ENCODE data around the gene TGIF1.
"Not testable (repeated sequence)": the region's sequence is repeated elsewhere in the genome, so short reads cannot be mapped to it uniquely, and the experiment has no call there.

Gene TGIF1

GRCh38 chr18:3457261-3457724 is 7.3 kb downstream of the TGIF1 start:
- DNase-seq, result peak; percentile 24

- DNase-seq, result no peak
These were observed 8.4 kb downstream of the TGIF1 start for GRCh38 chr18:3458378-3458777.

DNA sequence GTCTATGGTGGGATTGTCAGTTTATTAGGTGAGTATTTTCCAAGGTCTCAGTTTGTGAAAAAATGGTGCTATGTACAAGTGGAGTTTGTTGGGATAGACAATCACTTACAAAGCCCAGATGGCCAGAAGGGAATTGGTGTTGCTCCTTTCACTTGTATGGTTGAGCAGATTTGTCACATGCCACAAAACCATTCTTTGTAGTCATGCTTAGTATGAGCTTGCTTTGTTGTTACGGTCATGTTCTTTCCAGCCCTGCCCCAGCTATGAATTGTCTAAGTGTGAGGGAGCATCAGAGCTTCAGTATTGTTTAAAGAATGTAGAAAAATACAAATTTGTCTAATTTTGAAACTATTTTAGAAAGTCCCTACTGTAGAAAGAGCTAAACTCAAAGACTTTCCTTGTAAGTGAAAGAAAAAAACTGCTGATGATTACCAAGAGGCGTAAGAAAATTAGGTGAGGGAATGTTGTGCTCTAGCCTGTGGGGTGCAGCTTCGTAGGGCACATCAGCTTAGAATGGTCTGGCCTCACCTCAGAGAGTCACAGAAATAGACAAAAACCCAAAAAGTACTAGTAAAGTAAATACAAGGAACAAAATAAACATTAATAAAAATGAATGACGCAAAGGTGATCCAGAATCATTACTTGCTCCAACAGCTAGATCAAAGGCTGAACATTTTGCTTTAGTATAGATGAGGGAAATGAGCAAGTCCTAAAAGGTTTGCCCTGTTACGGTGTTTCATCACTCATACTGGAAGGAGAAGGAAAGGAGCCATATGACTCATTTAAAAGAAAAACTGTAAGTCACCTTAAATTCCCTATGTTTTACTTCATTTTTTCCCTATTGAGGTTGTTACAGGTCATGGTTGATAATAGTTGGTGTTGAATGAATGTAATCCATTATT is 9.2 kb downstream of the TGIF1 start:
- DNase-seq, result no peak

GRCh38 chr18:3460823-3461398 is 10.9 kb downstream of the TGIF1 start:
- DNase-seq, result no peak

- DNase-seq, result no peak
These were observed 11.7 kb downstream of the TGIF1 start for GRCh38 chr18:3461704-3462103.

DNA sequence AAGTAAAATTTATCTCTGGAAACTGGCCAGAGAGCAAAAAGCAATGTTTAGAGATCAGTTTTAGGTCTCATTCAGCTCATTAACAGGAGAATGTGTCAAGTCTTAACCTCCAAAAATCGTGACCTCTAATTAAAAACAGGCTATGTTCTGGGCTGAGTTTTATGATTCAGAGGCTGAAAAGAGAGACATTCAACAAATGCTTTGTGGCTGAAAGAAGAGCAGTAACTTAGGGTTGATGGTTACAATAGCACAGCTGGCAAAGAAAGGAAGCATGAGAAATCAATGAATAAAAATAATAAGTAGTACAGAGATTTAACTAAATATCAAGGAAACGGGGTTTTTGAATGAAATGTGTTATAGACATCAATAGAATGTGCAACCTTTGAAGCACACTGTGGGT is 13.1 kb downstream of the TGIF1 start:
- DNase-seq, result no peak

DNA sequence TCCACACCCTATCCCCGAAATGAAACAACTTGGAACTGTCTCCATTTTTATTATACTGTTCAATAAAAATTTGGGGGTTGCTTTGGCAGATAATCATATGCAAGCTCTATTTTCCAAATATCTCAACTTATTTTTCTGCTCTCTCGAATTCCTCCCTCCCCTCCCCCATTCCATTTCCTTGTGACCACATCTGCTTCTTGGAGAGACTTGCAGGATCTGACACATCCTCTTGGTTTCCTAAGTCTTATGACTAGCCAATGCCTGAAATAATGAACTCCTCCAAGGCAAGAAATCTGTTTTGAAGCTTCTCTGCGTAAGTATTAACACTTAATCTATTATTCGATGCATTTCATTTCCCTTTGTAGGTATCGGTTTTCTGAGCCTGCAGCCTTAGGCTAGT is 16.1 kb downstream of the TGIF1 start:
- DNase-seq, result no peak

GRCh38 chr18:3466872-3467271 is 16.9 kb downstream of the TGIF1 start:
- no peak for DNase-seq

DNA sequence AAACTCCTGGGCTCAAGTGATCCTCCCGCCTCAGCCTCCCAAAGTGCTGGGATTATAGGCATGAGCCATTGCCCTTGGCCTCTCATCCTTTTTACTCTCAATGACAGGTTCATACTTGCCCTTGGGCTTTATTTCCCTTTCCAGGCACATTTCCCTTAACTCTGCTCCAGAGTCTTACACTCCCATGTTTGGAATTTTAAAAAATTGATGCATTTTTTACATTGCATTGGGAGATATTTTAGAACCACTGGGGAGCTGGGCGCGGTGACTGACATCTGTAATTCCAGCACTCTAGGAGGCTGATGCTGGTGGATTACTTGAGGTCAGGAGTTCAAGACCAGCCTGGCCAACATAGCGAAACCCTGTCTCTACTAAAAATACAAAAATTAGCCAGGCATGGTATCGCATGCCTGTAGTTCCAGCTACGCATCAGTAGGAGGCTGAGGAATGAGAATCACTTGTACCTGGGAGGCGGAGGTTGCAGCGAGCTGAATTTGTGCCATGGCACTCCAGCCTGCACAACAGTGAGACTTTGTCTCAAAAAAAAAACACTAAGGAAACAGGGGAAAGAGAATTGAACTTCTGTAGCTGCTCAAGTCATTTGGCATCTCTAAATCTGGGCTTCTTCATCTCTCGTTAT is 18.2 kb downstream of the TGIF1 start:
- no peak for DNase-seq

GRCh38 chr18:3468833-3469232 is 18.9 kb downstream of the TGIF1 start:
- no peak for DNase-seq

DNA sequence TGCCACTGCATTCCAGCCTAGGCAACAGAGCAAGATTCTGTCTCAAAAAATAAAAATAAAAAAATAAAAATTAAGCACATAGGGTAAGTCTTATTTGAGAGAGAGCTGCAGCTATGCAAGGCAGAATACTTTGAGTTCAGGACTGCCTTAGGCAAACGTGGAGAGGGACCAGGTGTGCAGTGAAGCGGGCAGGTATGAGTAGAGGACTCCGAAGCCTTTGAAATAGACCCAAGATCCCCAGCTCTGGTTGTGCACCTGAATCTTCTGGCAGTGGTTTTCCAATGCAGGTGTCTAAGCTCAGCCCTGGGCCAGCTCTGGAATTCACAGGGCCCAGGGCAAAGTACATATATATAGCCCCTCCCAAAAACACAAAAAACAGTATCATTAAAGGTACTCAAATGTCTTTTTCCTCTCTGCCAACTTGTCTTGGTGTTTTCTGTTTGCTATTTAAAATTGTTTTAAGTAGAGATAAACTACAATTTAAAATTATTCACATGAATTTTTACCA is 21.2 kb downstream of the TGIF1 start:
- no peak for DNase-seq

DNA sequence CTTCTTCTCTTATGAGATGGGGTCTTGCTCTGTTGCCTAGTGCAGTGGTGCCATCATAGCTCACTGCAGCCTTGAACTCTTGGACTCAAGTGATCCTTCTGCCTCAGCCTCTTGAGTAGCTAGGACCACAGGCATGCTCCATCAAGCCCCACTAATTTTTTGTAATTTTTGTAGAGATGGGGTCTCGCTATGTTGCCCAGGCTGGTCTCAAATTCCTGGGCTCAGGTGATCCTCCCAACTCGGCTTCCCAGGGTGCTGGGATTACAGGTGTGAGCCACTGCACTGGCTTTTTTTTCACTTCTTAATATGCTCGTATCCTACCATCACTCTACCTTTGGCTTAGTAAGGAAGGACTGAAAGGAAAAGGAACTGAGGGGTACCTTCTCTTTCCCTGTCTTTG is 22.1 kb downstream of the TGIF1 start:
- not testable (repeated sequence) for DNase-seq

DNA sequence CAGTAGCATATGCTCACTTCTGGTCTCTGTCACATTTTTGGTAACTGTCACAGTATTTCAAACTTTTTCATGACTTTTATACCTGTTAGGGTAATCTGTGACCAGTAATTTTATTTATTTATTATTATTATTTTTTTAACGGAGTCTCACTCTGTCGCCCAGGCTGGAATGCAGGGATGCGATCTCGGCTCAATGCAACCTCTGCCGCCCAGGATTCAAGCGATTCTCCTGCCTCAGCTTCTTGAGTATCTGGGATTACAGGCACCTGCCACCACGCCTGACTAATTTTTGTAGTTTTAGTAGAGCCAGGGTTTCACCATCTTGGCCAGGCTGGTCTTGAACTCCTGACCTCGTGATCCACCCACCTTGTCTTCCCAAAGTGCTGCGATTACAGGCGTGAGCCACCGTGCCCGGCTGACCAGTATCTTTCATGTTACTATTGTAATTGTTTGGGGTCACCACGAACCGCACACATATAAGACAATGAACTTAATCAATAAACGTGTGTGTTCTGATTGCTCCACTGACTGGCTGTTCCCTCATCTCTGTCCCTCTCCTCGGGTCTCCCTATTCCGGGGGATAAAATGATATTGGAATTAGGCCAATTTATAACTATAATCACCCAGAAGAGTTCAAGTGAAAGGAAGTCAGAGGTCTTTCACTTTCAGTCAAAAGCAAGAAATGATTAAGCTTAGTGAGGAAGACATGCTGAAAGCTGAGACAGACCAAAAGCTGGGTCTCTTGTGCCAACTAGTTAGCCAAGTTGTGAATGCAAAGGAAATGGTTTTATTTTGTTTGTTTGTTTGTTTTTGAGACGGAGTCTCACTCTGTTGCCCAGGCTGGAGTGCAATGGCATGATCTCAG is 22.9 kb downstream of the TGIF1 start:
- DNase-seq, result no peak

DNA sequence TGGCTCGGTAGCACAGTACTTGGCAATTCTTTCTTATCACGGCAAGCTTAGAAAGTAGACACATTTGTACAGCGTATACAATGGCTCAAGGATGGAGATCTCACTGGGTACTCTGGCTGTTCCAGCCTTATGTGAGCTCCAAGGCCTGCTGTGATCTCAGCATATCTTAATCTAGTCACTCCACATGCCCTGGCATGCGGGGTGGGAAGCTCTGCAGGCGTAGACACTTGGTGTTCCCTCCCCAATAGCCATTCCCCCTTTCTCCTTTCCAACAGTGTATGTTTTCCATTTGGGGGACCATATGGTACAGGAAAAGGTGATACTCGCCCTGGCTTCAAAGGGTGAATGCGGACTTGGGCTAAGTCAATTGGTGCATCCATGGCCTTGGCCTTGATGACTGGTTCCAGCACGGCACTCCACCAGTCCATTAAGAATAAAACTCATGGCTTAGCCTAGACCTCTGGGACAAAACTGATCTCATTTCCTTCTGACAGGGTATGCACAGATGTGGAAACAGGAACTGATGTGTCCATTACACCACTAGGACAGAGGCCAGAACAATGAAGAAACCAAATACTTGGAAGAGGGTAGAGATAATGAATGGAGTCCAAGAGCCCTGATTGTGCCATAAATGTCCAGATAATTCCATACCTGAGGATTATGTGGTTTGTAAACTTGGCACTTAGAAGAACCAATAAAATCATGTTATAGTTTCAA is 28.4 kb downstream of the TGIF1 start:
- no peak for DNase-seq

DNA sequence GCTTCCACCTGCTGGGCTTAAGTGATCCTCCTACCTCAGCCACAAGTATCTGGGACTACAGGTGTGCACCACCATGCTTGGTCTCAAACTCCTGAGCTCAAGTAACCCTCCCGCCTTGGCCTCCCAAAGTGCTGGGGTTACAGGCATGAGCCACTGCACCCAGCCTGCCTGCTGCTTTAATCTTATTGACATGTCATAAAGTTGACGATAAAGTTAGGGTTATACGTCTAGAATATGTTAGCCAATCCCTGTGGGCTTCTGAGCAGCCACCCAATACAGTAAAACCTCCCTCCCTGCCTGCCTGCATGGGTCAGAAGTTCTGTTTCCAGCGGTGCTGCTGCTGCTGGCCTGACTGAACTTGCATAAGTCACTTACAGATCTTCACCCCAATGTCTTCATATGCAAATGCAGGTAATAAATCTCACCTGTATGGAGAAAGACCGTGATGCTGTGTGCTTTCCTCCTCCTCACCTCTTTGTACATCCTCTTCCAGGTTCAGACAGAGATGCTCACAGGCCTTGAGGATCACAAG is 30.1 kb downstream of the TGIF1 start:
- DNase-seq, result no peak

DNA sequence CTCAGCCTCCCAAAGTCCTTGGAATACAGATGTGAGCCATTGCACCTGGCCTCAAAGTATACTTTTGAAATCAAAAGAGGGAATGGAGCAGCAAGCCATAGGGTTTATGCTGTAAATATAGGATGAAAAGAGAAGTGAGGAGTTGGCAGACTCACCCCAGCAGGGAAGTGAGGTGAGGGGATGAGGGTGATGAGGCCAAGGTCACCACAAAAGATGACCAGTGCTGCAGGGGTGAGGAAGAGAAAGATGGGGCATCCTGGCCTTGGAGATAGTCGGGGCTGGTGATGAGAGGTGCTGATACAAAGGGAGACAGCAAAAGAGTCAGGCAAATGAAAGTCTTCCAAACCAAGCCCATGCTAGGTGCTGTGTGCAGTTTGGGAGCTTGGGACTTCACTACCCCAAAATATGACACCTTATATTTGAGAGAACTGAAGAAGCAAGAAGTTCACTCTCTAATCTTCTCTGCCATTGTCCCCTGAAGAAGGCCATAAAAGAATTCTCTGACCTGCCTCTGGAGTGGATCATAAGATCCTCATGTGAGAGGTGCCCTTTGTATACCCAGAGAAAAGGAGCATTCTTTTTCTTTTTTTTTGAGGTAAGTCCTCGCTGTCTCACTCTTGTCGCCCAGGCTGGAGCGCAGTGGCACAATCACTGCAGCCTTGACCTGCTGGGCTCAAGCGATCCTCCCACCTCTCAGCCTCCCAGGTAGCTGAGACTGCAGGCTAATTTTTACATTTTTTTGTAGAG is 31.0 kb downstream of the TGIF1 start:
- DNase-seq, result no peak

DNA sequence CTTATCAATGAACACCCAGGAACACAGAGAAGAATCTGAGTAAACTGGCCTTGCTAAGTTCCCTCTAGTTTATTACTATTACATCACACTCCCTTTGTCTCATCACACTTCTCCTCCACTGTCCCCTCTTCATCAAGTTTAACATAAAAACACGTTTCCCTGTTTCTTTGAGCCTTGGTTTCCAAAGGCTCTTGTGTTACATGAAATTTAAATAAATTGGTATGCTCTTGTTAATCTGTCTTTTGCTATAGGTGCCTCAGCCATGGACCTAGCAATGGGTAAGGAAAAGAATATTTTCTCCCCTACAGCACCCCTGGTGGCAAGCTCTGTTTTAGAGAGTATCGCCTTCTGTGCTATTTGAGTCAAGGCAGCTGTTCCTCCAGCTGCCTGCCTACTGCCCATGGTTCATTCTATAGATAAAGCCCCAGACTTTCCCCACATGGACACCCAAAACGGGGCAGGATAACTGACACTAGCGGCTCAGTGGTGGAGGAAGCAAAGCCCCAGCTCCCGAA is 31.8 kb downstream of the TGIF1 start:
- peak; percentile 68 for DNase-seq

DNA sequence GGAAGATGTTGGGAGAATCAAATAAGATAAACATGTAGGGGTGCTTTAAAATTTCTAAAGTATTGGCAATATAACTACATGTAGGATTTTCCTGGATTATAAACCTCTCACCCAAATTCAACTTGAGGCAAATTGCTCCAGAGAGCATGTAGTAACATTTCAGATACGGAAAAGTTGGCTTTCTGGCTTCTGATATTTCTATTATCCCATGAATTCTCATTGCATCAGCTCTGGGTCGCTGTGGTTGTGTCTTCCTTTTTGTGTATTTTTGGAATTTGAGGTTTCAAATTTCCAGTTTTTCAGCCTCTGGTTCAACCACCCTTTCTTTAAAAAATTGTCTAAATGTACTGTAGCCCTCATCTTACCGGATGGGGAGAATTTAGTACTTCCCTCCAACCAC is 32.3 kb downstream of the TGIF1 start:
- no peak for DNase-seq

GRCh38 chr18:3485153-3486149 is 35.5 kb downstream of the TGIF1 start:
- DNase-seq, result no peak

GRCh38 chr18:3486512-3486911 is 36.5 kb downstream of the TGIF1 start:
- no peak for DNase-seq

Measured in NCI-H69 (cell line).